Prostate gland (tissue), 2 donors: ENCODE data around the gene DIPK2B.

ENCODE experiments used
- POLR2A ChIP-seq: fragments of 450-650 bp; IDR thresholded peaks from one replicate; pipeline ENCODE4 v1.6.1; 2016; ENCODE audit warnings: antibody characterized with exemption, mild to moderate bottlenecking
- POLR2AphosphoS5 ChIP-seq: sonication (generic); formaldehyde crosslinking; IDR thresholded peaks from one replicate; pipeline ENCODE4 v1.6.1; 2017; ENCODE audit warnings: antibody characterized with exemption
- TF ChIP-seq, protein P1 (sequence below), 4 experiments: fragments of 200-600 bp in 2 of 4; fragments of 450-650 bp in 2 of 4; sonication (generic) in 2 of 4; IDR thresholded peaks; 1 replicate in 3 of 4; 2 replicates in 1 of 4; pipeline ENCODE4 v1.5.1; 2016 to 2019; ENCODE audit warnings: antibody characterized with exemption in 4 of 4, mild to moderate bottlenecking in 2 of 4, moderate library complexity in 2 of 4

- TF ChIP-seq POLR2A (no peak), POLR2AphosphoS5 (peak; percentile 20)
- TF ChIP-seq, protein P1, sequence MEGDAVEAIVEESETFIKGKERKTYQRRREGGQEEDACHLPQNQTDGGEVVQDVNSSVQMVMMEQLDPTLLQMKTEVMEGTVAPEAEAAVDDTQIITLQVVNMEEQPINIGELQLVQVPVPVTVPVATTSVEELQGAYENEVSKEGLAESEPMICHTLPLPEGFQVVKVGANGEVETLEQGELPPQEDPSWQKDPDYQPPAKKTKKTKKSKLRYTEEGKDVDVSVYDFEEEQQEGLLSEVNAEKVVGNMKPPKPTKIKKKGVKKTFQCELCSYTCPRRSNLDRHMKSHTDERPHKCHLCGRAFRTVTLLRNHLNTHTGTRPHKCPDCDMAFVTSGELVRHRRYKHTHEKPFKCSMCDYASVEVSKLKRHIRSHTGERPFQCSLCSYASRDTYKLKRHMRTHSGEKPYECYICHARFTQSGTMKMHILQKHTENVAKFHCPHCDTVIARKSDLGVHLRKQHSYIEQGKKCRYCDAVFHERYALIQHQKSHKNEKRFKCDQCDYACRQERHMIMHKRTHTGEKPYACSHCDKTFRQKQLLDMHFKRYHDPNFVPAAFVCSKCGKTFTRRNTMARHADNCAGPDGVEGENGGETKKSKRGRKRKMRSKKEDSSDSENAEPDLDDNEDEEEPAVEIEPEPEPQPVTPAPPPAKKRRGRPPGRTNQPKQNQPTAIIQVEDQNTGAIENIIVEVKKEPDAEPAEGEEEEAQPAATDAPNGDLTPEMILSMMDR (IDR thresholded peaks at IDR 0.05) = no peak
These were observed 1.5 kb upstream of the DIPK2B start for GRCh38 chrX:45202171-45202570.
